Measurements from ENCODE around the gene RTP5.

GRCh38 chr2:241848761-241849615, 20.5 kb upstream of the RTP5 start:
- TF ChIP-seq CTCF (IDR thresholded peaks at IDR 0.05; ENCODE audit: low read depth, low read length, poor library complexity, severe bottlenecking) (no peak), EZH2phosphoT487 (IDR thresholded peaks at IDR 0.05; ENCODE audit: borderline replicate concordance, low read length) (no peak)
